ENCODE data around the gene VAX1. TPM values are rescaled to one million over a fixed set of nuclear protein-coding genes. Genes with fewer than 3 reads are reported as not detected.

VAX1 gene
- total and polyA plus RNA-seq, 9 of the 15 experiments (the other 6 are each of a cell fraction or from before 2014, with no cell fraction given) = not detected

- DNase-seq (ENCODE audit: extremely low read depth in 1 of 4, low spot score in 3 of 4) (no peak), FAIRE-seq (no peak), ATAC-seq (no peak)
- Histone ChIP-seq H3K4me1 (replicated peaks in 1 of 2; ENCODE audit: control insufficient read depth in 2 of 2, insufficient read depth in 2 of 2, low read length in 2 of 2) (no peaks in the 10 kb centered on the region), H3K36me3 (ENCODE audit: control insufficient read depth, insufficient read depth, low read length) (no peaks in the 10 kb centered on the region), H3K4me2 (ENCODE audit: insufficient read depth, low read length) (no peak overlapping the region), H3K27me3 (ENCODE audit: control insufficient read depth in 2 of 2, insufficient read depth in 2 of 2, low read length in 2 of 2) (peaks cover 2 to 13% of the 10 kb centered on the region in 2 experiments; a peak in 3 of 5 replicates), H3K9me3 (replicated peaks; ENCODE audit: control insufficient read depth, insufficient read depth, low read depth, low read length) (no peaks in the 10 kb centered on the region), H3K27ac (ENCODE audit: extremely low read depth, low read depth, low read length) (no peak overlapping the region), H3K4me3 (no peak overlapping the region), H4K20me1 (replicated peaks; ENCODE audit: control insufficient read depth, insufficient read depth, low read length) (no peaks in the 10 kb centered on the region), H3K9me1 (ENCODE audit: control insufficient read depth, insufficient read depth, low read length) (no peaks in the 10 kb centered on the region), H3K79me2 (ENCODE audit: control insufficient read depth, insufficient read depth, low read length) (no peaks in the 10 kb centered on the region), H2AFZ (ENCODE audit: low read depth, low read length) (no peak overlapping the region), H3K9ac (ENCODE audit: insufficient read depth in 1 of 2, low read depth in 2 of 2, low read length in 2 of 2) (no peak overlapping the region)
- ChIA-PET CTCF (ENCODE audit: low intra/inter-chr PET ratio) (no interaction called here), POLR2A (no interaction called here)
- no TSS peak for BruUV-seq (replicated peaks)
- in situ Hi-C loops (cut with MboI) (loop anchor here (25.0 kb wide), 1 partner anchor 690 kb away; no protein-coding TSS in a partner anchor), intact Hi-C loops (cut with micrococcal nuclease) (no loop called here)
- TF ChIP-seq ZNF263 (CRISPR knock-in tag; IDR thresholded peaks at IDR 0.05; ENCODE audit: borderline replicate concordance) (no peak), SMAD1 (IDR thresholded peaks at IDR 0.05; ENCODE audit: low read depth, low read length, partially characterized antibody) (no peak), ZNF431 (CRISPR knock-in tag; IDR thresholded peaks at IDR 0.05) (no peak), ZNF584 (CRISPR knock-in tag; IDR thresholded peaks at IDR 0.05; ENCODE audit: low read depth) (no peak)
- WGBS (ENCODE audit: insufficient coverage, low coverage, missing lambda C conversion rate) = 0% methylated on average over 3 of the region's 3 CpGs
These were observed 14.6 kb upstream of the VAX1 start for GRCh38 chr10:117152668-117153067.

- ChIA-PET CTCF (ENCODE audit: low intra/inter-chr PET ratio) (no interaction called here), POLR2A (no interaction called here)
- ATAC-seq = no peak
- DNase-seq (ENCODE audit: extremely low read depth in 1 of 4, low spot score in 3 of 4) = no peak
- Histone ChIP-seq H2AFZ (ENCODE audit: low read depth, low read length) (no peak overlapping the region), H3K9me1 (ENCODE audit: control insufficient read depth, insufficient read depth, low read length) (no peaks in the 10 kb centered on the region), H3K4me1 (replicated peaks in 1 of 2; ENCODE audit: control insufficient read depth in 2 of 2, insufficient read depth in 2 of 2, low read length in 2 of 2) (no peaks in the 10 kb centered on the region), H3K27ac (ENCODE audit: extremely low read depth, low read depth, low read length) (no peak overlapping the region), H3K4me3 (no peak overlapping the region), H3K79me2 (ENCODE audit: control insufficient read depth, insufficient read depth, low read length) (no peaks in the 10 kb centered on the region), H3K27me3 (ENCODE audit: control insufficient read depth in 2 of 2, insufficient read depth in 2 of 2, low read length in 2 of 2) (no peaks in the 10 kb centered on the region; a peak in 1 of 5 replicates), H3K9me3 (replicated peaks; ENCODE audit: control insufficient read depth, insufficient read depth, low read depth, low read length) (no peaks in the 10 kb centered on the region), H3K4me2 (ENCODE audit: insufficient read depth, low read length) (no peak overlapping the region), H4K20me1 (replicated peaks; ENCODE audit: control insufficient read depth, insufficient read depth, low read length) (no peaks in the 10 kb centered on the region), H3K9ac (ENCODE audit: insufficient read depth in 1 of 2, low read depth in 2 of 2, low read length in 2 of 2) (no peak overlapping the region), H3K36me3 (ENCODE audit: control insufficient read depth, insufficient read depth, low read length) (no peaks in the 10 kb centered on the region)
- FAIRE-seq = no peak
- in situ Hi-C loops (cut with MboI) = no loop called here
- intact Hi-C loops (cut with micrococcal nuclease) = no loop called here
- no TSS peak for BruUV-seq (replicated peaks)
- WGBS (ENCODE audit: insufficient coverage, low coverage, missing lambda C conversion rate) = 0% methylated on average over 3 of the region's 3 CpGs
- TF ChIP-seq HDAC6 (IDR thresholded peaks at IDR 0.05; ENCODE audit: low read depth, low read length) = no peak
- TF ChIP-seq JUNB (CRISPR knock-in tag; conservative IDR thresholded peaks at IDR 0.05) = no peak
- no peak for TF ChIP-seq DMBX1 (CRISPR knock-in tag; IDR thresholded peaks at IDR 0.05; ENCODE audit: borderline replicate concordance)
- no peak for TF ChIP-seq ARID3B (CRISPR knock-in tag; IDR thresholded peaks at IDR 0.05; ENCODE audit: borderline replicate concordance)
- no peak for TF ChIP-seq NEUROD1 (IDR thresholded peaks at IDR 0.05; ENCODE audit: borderline replicate concordance, low read depth, low read length, partially characterized antibody)
- TF ChIP-seq ARID3A (IDR thresholded peaks at IDR 0.05; ENCODE audit: borderline replicate concordance, low read depth, low read length) = no peak
- TF ChIP-seq MED1 (CRISPR knock-in tag; IDR thresholded peaks at IDR 0.05; ENCODE audit: borderline replicate concordance) = no peak
- TF ChIP-seq HCFC1 (IDR thresholded peaks at IDR 0.05; ENCODE audit: low read depth, low read length) = no peak
These were observed 10.2 kb upstream of the VAX1 start for GRCh38 chr10:117148284-117148683.

All from K562 (cell line).